ENCODE results near the gene KCTD8.

KCTD8 gene

GRCh38 chr4:44448521-44449461, at the start of gene KCTD8:
TSS of gene KCTD8 (minus strand) at chr4:44448809.
- peak; percentile 76 for DNase-seq (ENCODE audit: low read depth)
- TF ChIP-seq CTCF (conservative IDR thresholded peaks at IDR 0.05; ENCODE audit: low read depth, low read length) = peak; percentile 78
- peak within 1 kb of the TSS; percentile 85 for H3K4me3 ChIP-seq (ENCODE audit: low read length)

- no peak for TF ChIP-seq CTCF (conservative IDR thresholded peaks at IDR 0.05; ENCODE audit: low read depth, low read length)
- no peak overlapping the region for H3K4me3 ChIP-seq (ENCODE audit: low read length)
- DNase-seq (ENCODE audit: low read depth) = peak; percentile 41
These were observed 46.4 kb upstream of the KCTD8 start for GRCh38 chr4:44494810-44495701.

DNA sequence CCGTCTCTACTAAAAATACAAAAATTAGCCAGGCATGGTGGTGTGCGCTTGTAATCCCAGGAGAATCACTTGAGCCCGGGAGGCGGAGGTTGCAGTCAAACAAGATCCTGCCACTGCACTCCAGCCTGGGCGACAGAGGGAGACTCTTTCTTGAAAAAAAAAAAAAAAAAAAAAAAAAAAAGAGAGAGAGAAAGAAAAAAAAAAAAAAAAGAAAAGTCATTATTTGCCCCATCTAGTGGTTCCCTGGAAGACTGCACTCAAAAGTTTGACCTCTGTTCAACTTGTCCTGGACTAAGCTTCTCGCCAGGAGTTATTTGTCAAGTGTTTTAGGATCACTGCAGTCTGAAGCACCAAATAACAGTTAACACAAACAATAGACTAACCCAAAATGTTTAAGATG, 45.3 kb upstream of the KCTD8 start:
- peak; percentile 65 for TF ChIP-seq CTCF (conservative IDR thresholded peaks at IDR 0.05; ENCODE audit: low read depth, low read length)
- DNase-seq (ENCODE audit: low read depth) = no peak
- H3K4me3 ChIP-seq (ENCODE audit: low read length) = no peak overlapping the region

DNA sequence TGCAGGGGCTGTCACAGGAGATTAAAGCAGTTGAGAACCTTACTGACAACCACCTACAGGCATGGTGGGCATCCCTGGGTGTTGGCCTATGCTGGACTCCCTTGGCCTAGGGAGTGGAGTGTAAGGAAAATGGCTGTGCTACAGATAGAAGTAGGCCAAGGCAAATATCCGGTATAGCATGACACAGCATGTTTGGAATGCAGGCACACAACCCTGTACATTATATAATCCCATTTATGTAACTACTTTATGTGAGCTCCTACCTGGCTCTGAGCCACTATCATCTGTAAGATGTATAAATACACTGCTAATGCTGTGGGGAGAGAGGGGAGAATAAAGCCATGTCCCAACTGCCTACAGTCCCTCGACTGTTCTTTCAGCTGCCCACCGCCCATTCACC, 38.7 kb upstream of the KCTD8 start:
- TF ChIP-seq CTCF (conservative IDR thresholded peaks at IDR 0.05; ENCODE audit: low read depth, low read length) = no peak
- DNase-seq (ENCODE audit: low read depth) = peak; percentile 74

DNA sequence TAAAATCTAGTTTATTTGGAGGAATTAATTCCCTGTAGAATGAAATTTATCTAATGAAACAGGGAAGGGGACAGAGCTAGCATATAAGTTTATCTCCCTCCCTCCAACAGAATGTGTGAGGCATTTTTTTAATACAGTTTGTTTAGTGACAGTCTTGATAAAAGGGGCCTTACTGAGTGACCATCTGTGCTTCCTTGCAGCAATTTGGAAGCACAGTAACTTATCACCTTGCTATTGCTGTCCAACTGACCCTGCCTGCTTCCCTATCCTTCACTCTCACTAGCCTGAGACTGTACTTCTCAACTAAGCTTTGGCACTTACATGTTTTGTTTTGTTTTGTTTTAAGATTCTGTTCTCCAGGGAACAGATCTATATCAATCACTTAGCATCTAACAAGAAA, 31.1 kb upstream of the KCTD8 start:
- no peak for DNase-seq (ENCODE audit: low read depth)
- no peak for TF ChIP-seq CTCF (conservative IDR thresholded peaks at IDR 0.05; ENCODE audit: low read depth, low read length)
- no peak overlapping the region for H3K4me3 ChIP-seq (ENCODE audit: low read length)

More for the DNA sequence above, 38.7 kb upstream of the KCTD8 start:
- H3K4me3 ChIP-seq (ENCODE audit: low read length) = no peak overlapping the region

DNA sequence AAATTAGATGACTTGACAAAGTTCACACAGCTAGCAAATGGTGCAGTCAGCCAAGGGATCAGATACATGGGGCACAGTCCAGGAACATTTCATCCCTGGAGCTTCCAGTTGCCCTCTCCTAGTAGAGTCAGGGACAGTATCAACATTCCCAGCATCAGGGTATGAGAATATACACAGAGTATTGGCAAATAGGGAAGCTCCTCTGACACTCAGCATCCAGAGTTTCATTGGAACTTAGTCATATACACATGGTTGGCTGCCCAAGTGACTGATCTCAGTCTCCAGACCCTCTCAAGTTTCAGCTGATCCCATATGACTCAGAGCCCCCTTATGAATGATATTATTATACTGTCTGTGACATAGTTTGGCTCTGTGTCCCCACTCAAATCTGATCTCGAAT, 13.7 kb upstream of the KCTD8 start:
- no peak overlapping the region for H3K4me3 ChIP-seq (ENCODE audit: low read length)
- no peak for DNase-seq (ENCODE audit: low read depth)

More for the DNA sequence above, 13.7 kb upstream of the KCTD8 start:
- TF ChIP-seq CTCF (conservative IDR thresholded peaks at IDR 0.05; ENCODE audit: low read depth, low read length) = no peak
